HEK293 (cell line): ENCODE results near the gene B4GALNT3.

Experiments
- CTCF ChIA-PET: fragments of 350-600 bp; formaldehyde crosslinking; extraction: SDS; loops from one replicate; lab custom pipeline; 2021; ENCODE audit warnings: antibody characterized with exemption; lab: Yijun Ruan, JAX
- POLR2A ChIA-PET: fragments of 300-600 bp; formaldehyde crosslinking; extraction: SDS; loops from one replicate; lab custom pipeline; 2020; ENCODE audit warnings: antibody characterized with exemption, inconsistent platforms; lab: Yijun Ruan, JAX
- H3K27ac ChIP-seq: fragments of 200-500 bp; sonication (Bioruptor generic); 2 replicates; pipeline ENCODE4 v1.5.1; 2014; ENCODE audit warnings: low read depth, low read length, control low read depth, inconsistent platforms; ENCODE audit errors: extremely low read depth
- H3K36me3 ChIP-seq, 2 experiments: fragments of 200-500 bp in 1 of 2; sonication (Bioruptor generic) in 1 of 2; 1 replicate in 1 of 2; 2 replicates in 1 of 2; pipeline ENCODE4 v1.5.1; 2014 to 2017; ENCODE audit warnings: inconsistent platforms in 2 of 2, low read length in 2 of 2; ENCODE audit not compliant: control insufficient read depth in 2 of 2, insufficient read depth in 1 of 2
- H3K4me1 ChIP-seq: fragments of 200-500 bp; sonication (Bioruptor generic); 2 replicates; pipeline ENCODE4 v1.5.1; 2014; ENCODE audit warnings: mild to moderate bottlenecking, low read length, inconsistent platforms; ENCODE audit not compliant: control insufficient read depth, insufficient read depth
- H3K4me3 ChIP-seq: 2 replicates; pipeline ENCODE4 v1.5.1; 2011; ENCODE audit warnings: low read depth, mild to moderate bottlenecking, control low read depth, low read length, moderate library complexity
- H3K9me3 ChIP-seq: fragments of 200-500 bp; sonication (Bioruptor generic); 2 replicates; pipeline ENCODE4 v1.5.1; 2014; ENCODE audit warnings: low read depth, low read length, inconsistent platforms; ENCODE audit not compliant: control insufficient read depth, insufficient read depth
- KLF16 ChIP-seq: fragments of 450-650 bp; formaldehyde crosslinking; IDR thresholded peaks from 2 replicates; pipeline ENCODE4 v1.5.1; 2017; ENCODE audit warnings: missing biosample characterization, missing genetic modification characterization
- MZF1 ChIP-seq: fragments of 450-650 bp; formaldehyde crosslinking; IDR thresholded peaks from 2 replicates; pipeline ENCODE4 v1.5.1; 2017; ENCODE audit warnings: missing biosample characterization, missing genetic modification characterization, borderline replicate concordance
- SP7 ChIP-seq: fragments of 450-650 bp; formaldehyde crosslinking; IDR thresholded peaks from 2 replicates; pipeline ENCODE4 v1.5.1; 2016; ENCODE audit warnings: missing biosample characterization, missing genetic modification characterization
- ZBTB17 ChIP-seq: fragments of 450-650 bp; formaldehyde crosslinking; IDR thresholded peaks from 2 replicates; pipeline ENCODE4 v1.5.1; 2016; ENCODE audit warnings: missing biosample characterization, missing genetic modification characterization
- ZNF140 ChIP-seq: fragments of 450-650 bp; formaldehyde crosslinking; IDR thresholded peaks from 2 replicates; pipeline ENCODE4 v1.5.1; 2016; ENCODE audit warnings: missing biosample characterization, missing genetic modification characterization
- ZNF221 ChIP-seq: fragments of 450-650 bp; formaldehyde crosslinking; IDR thresholded peaks from 2 replicates; pipeline ENCODE4 v1.5.1; 2017; ENCODE audit warnings: missing biosample characterization, missing genetic modification characterization, borderline replicate concordance
- ZNF24 ChIP-seq: fragments of 450-650 bp; formaldehyde crosslinking; IDR thresholded peaks from 2 replicates; pipeline ENCODE4 v1.5.1; 2016; ENCODE audit warnings: missing biosample characterization, missing genetic modification characterization
- ZNF248 ChIP-seq: fragments of 450-650 bp; formaldehyde crosslinking; IDR thresholded peaks from 2 replicates; pipeline ENCODE4 v1.5.1; 2017; ENCODE audit warnings: missing biosample characterization, missing genetic modification characterization
- ZNF558 ChIP-seq: fragments of 450-650 bp; formaldehyde crosslinking; IDR thresholded peaks from 2 replicates; pipeline ENCODE4 v1.5.1; 2016; ENCODE audit warnings: missing biosample characterization, missing genetic modification characterization
- ZNF624 ChIP-seq: fragments of 450-650 bp; formaldehyde crosslinking; IDR thresholded peaks from 2 replicates; pipeline ENCODE4 v1.5.1; 2017; ENCODE audit warnings: missing biosample characterization, missing genetic modification characterization
- TF ChIP-seq, protein P1 (sequence below): fragments of 450-650 bp; formaldehyde crosslinking; IDR thresholded peaks from 2 replicates; pipeline ENCODE4 v1.5.1; 2017; ENCODE audit warnings: missing biosample characterization, missing genetic modification characterization
- TF ChIP-seq, protein P2 (sequence below): fragments of 450-650 bp; formaldehyde crosslinking; IDR thresholded peaks from 2 replicates; pipeline ENCODE4 v1.5.1; 2016; ENCODE audit warnings: missing biosample characterization, missing genetic modification characterization, borderline replicate concordance
- TF ChIP-seq, protein P3 (sequence below): fragments of 450-650 bp; formaldehyde crosslinking; IDR thresholded peaks from 2 replicates; pipeline ENCODE4 v1.5.1; 2016; ENCODE audit warnings: missing biosample characterization, missing genetic modification characterization, low read depth
- TF ChIP-seq, protein P4 (sequence below): fragments of 450-650 bp; formaldehyde crosslinking; conservative IDR thresholded peaks from 2 replicates; pipeline ENCODE4 v1.5.1; 2016; ENCODE audit warnings: low read depth, missing biosample characterization, missing genetic modification characterization

The B4GALNT3 gene

DNA sequence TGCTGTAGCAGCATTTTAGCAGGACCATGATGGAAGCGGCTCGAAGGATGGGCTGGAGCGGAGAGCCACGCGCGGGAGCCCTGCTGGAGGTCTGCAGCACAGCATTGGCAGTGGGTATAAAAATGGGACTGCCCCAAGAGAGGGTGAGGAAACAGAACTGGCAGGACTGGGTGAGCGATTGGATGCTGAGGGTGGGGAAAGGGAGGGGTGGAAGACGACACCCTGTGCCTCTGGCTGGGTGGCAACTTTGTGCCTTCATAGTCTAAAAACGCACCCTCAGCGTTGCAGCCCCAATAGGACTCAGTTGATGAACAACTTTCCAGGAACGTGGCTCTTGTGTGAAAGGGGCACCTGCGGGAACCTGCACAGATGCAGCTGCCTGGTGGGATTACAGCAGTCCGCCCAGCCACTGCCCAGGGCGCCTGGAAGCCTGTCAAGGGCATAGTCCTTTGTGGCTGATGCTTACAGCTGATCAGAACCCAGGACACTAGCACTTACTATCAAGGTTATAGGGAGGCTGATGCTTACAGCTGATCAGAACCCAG, 130.5 kb downstream of the B4GALNT3 start:
- ChIA-PET CTCF (no interaction called here), POLR2A (no interaction called here)
- Histone ChIP-seq H3K36me3 (no peaks in the 10 kb centered on the region), H3K9me3 (no peaks in the 10 kb centered on the region), H3K4me3 (no peak overlapping the region), H3K4me1 (no peaks in the 10 kb centered on the region), H3K27ac (no peak overlapping the region)
- TF ChIP-seq, protein P1, sequence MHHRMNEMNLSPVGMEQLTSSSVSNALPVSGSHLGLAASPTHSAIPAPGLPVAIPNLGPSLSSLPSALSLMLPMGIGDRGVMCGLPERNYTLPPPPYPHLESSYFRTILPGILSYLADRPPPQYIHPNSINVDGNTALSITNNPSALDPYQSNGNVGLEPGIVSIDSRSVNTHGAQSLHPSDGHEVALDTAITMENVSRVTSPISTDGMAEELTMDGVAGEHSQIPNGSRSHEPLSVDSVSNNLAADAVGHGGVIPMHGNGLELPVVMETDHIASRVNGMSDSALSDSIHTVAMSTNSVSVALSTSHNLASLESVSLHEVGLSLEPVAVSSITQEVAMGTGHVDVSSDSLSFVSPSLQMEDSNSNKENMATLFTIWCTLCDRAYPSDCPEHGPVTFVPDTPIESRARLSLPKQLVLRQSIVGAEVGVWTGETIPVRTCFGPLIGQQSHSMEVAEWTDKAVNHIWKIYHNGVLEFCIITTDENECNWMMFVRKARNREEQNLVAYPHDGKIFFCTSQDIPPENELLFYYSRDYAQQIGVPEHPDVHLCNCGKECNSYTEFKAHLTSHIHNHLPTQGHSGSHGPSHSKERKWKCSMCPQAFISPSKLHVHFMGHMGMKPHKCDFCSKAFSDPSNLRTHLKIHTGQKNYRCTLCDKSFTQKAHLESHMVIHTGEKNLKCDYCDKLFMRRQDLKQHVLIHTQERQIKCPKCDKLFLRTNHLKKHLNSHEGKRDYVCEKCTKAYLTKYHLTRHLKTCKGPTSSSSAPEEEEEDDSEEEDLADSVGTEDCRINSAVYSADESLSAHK (tag by site-specific recombination), result no peak
- TF ChIP-seq ZNF624, result no peak

DNA sequence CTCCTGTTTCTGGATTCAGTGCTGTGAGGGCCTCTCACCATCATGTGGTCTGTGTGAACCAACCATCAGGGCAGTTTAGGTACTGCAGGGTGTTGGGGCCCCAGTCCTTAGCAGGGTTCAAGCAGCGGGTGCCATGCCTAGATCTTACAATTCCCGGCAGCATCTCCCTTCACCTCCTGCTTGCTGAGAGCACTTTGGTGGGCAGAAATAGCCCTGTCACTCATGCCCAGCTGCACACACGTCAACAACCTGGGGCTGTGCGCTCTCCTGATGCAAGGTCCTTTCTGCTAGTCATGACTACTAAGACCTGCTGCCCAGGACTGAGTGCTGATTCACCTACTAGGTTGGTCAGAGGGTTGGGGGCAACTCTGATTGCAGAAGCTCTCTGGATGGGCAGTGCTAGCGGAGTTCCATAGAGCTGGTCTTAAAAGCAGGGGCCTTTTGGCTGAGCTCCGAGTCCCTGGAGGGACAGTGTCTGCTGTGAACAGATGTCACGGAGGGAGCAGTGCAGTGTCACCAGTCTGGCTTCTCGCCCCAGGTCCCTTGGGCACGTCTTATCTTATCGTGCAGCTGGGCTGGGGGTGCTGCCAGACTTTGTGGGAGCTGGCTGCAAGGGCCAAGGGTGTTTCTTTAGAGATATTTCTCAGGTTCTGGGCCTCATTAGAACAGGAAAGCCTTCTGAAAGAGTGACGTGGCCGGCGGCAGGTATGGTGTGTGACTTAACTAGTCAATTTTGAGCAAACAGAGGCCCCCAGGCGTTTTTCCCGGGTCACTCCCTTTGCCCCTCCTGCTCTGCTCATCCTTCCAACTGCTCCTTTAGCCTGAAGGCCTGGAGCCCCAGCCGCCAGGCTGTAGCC, 131.7 kb downstream of the B4GALNT3 start:
- no peak overlapping the region for H3K4me3 ChIP-seq
- ChIA-PET CTCF (no interaction called here), POLR2A (no interaction called here)
- peak; percentile 88 for TF ChIP-seq ZBTB17 (tag by site-specific recombination)
- no peak for TF ChIP-seq ZNF221 (tag by site-specific recombination)
- no peaks in the 10 kb centered on the region for H3K36me3 ChIP-seq
- H3K9me3 ChIP-seq, result no peaks in the 10 kb centered on the region
- no peaks in the 10 kb centered on the region for H3K4me1 ChIP-seq
- no peak overlapping the region for H3K27ac ChIP-seq

DNA sequence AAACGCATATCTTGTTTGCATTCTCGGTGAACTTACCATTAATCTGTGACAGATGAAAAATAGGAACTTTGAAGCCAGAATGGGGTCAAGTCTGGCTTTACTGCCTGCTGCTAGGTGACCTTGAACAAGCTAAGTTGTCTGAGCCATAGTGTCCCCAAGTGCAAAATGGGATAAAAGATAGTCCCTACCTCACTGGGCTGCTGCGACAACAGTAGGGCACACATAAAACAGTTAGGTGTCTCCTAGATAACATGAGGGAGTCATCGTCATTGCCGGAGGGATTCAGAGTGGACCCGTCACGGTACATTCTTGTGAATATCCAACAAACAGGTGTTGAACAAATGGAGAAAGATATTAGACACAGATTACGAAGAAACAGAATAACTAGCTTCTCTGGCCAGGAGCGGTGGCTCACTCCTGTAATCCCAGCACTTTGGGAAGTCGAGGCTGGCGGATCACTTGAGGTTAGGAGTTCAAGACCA, 132.3 kb downstream of the B4GALNT3 start:
- H3K4me3 ChIP-seq, result no peak overlapping the region
- ChIA-PET CTCF (no interaction called here), POLR2A (no interaction called here)
- H3K27ac ChIP-seq, result no peak overlapping the region
- H3K4me1 ChIP-seq, result no peaks in the 10 kb centered on the region
- H3K36me3 ChIP-seq, result no peaks in the 10 kb centered on the region
- no peaks in the 10 kb centered on the region for H3K9me3 ChIP-seq
- TF ChIP-seq ZNF24 (no peak), ZNF140 (no peak), SP7 (tag by site-specific recombination) (no peak), KLF16 (no peak), MZF1 (tag by site-specific recombination) (no peak), ZNF248 (tag by site-specific recombination) (no peak), ZNF558 (tag by site-specific recombination) (no peak)
- TF ChIP-seq, protein P2, sequence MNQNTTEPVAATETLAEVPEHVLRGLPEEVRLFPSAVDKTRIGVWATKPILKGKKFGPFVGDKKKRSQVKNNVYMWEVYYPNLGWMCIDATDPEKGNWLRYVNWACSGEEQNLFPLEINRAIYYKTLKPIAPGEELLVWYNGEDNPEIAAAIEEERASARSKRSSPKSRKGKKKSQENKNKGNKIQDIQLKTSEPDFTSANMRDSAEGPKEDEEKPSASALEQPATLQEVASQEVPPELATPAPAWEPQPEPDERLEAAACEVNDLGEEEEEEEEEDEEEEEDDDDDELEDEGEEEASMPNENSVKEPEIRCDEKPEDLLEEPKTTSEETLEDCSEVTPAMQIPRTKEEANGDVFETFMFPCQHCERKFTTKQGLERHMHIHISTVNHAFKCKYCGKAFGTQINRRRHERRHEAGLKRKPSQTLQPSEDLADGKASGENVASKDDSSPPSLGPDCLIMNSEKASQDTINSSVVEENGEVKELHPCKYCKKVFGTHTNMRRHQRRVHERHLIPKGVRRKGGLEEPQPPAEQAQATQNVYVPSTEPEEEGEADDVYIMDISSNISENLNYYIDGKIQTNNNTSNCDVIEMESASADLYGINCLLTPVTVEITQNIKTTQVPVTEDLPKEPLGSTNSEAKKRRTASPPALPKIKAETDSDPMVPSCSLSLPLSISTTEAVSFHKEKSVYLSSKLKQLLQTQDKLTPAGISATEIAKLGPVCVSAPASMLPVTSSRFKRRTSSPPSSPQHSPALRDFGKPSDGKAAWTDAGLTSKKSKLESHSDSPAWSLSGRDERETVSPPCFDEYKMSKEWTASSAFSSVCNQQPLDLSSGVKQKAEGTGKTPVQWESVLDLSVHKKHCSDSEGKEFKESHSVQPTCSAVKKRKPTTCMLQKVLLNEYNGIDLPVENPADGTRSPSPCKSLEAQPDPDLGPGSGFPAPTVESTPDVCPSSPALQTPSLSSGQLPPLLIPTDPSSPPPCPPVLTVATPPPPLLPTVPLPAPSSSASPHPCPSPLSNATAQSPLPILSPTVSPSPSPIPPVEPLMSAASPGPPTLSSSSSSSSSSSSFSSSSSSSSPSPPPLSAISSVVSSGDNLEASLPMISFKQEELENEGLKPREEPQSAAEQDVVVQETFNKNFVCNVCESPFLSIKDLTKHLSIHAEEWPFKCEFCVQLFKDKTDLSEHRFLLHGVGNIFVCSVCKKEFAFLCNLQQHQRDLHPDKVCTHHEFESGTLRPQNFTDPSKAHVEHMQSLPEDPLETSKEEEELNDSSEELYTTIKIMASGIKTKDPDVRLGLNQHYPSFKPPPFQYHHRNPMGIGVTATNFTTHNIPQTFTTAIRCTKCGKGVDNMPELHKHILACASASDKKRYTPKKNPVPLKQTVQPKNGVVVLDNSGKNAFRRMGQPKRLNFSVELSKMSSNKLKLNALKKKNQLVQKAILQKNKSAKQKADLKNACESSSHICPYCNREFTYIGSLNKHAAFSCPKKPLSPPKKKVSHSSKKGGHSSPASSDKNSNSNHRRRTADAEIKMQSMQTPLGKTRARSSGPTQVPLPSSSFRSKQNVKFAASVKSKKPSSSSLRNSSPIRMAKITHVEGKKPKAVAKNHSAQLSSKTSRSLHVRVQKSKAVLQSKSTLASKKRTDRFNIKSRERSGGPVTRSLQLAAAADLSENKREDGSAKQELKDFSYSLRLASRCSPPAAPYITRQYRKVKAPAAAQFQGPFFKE (tag by site-specific recombination), result no peak
- TF ChIP-seq, protein P3, sequence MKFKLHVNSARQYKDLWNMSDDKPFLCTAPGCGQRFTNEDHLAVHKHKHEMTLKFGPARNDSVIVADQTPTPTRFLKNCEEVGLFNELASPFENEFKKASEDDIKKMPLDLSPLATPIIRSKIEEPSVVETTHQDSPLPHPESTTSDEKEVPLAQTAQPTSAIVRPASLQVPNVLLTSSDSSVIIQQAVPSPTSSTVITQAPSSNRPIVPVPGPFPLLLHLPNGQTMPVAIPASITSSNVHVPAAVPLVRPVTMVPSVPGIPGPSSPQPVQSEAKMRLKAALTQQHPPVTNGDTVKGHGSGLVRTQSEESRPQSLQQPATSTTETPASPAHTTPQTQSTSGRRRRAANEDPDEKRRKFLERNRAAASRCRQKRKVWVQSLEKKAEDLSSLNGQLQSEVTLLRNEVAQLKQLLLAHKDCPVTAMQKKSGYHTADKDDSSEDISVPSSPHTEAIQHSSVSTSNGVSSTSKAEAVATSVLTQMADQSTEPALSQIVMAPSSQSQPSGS (tag by site-specific recombination), result no peak
- TF ChIP-seq, protein P4, sequence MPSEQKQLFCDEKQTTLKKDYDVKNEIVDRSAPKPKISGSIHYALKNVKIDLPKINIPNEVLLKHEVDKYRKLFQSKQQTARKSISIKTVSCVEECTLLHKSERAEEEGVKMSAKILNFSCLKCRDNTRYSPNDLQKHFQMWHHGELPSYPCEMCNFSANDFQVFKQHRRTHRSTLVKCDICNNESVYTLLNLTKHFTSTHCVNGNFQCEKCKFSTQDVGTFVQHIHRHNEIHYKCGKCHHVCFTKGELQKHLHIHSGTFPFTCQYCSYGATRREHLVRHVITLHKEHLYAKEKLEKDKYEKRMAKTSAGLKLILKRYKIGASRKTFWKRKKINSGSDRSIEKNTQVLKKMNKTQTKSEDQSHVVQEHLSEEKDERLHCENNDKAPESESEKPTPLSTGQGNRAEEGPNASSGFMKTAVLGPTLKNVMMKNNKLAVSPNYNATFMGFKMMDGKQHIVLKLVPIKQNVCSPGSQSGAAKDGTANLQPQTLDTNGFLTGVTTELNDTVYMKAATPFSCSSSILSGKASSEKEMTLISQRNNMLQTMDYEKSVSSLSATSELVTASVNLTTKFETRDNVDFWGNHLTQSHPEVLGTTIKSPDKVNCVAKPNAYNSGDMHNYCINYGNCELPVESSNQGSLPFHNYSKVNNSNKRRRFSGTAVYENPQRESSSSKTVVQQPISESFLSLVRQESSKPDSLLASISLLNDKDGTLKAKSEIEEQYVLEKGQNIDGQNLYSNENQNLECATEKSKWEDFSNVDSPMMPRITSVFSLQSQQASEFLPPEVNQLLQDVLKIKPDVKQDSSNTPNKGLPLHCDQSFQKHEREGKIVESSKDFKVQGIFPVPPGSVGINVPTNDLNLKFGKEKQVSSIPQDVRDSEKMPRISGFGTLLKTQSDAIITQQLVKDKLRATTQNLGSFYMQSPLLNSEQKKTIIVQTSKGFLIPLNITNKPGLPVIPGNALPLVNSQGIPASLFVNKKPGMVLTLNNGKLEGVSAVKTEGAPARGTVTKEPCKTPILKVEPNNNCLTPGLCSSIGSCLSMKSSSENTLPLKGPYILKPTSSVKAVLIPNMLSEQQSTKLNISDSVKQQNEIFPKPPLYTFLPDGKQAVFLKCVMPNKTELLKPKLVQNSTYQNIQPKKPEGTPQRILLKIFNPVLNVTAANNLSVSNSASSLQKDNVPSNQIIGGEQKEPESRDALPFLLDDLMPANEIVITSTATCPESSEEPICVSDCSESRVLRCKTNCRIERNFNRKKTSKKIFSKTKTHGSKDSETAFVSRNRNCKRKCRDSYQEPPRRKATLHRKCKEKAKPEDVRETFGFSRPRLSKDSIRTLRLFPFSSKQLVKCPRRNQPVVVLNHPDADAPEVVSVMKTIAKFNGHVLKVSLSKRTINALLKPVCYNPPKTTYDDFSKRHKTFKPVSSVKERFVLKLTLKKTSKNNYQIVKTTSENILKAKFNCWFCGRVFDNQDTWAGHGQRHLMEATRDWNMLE (tag by site-specific recombination), result no peak
